ENCODE results near the gene CAMTA1.

CAMTA1 gene

GRCh38 chr1:6783221-6783620 is 2.0 kb upstream of the CAMTA1 start:
- ATAC-seq, result no peak
- TF ChIP-seq ISL1 (CRISPR knock-in tag; IDR thresholded peaks at IDR 0.05) (no peak), TOX (CRISPR knock-in tag; IDR thresholded peaks at IDR 0.05; ENCODE audit: borderline replicate concordance) (no peak), ESRRG (CRISPR knock-in tag; IDR thresholded peaks at IDR 0.05) (no peak), ZC3H10 (CRISPR knock-in tag; IDR thresholded peaks at IDR 0.05) (no peak), ZFP3 (CRISPR knock-in tag; IDR thresholded peaks at IDR 0.05) (no peak), RARB (CRISPR knock-in tag; IDR thresholded peaks at IDR 0.05) (no peak), BACH2 (CRISPR knock-in tag; IDR thresholded peaks at IDR 0.05; ENCODE audit: borderline replicate concordance) (no peak), ZNF70 (CRISPR knock-in tag; IDR thresholded peaks at IDR 0.05) (no peak), PPARA (CRISPR knock-in tag; IDR thresholded peaks at IDR 0.05; ENCODE audit: borderline replicate concordance) (no peak), GLIS3 (CRISPR knock-in tag; IDR thresholded peaks at IDR 0.05) (no peak)
- TF ChIP-seq, protein P1, sequence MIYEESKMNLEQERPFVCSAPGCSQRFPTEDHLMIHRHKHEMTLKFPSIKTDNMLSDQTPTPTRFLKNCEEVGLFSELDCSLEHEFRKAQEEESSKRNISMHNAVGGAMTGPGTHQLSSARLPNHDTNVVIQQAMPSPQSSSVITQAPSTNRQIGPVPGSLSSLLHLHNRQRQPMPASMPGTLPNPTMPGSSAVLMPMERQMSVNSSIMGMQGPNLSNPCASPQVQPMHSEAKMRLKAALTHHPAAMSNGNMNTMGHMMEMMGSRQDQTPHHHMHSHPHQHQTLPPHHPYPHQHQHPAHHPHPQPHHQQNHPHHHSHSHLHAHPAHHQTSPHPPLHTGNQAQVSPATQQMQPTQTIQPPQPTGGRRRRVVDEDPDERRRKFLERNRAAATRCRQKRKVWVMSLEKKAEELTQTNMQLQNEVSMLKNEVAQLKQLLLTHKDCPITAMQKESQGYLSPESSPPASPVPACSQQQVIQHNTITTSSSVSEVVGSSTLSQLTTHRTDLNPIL (CRISPR knock-in tag; IDR thresholded peaks at IDR 0.05; ENCODE audit: low read depth), result no peak
- TF ChIP-seq, protein P2, sequence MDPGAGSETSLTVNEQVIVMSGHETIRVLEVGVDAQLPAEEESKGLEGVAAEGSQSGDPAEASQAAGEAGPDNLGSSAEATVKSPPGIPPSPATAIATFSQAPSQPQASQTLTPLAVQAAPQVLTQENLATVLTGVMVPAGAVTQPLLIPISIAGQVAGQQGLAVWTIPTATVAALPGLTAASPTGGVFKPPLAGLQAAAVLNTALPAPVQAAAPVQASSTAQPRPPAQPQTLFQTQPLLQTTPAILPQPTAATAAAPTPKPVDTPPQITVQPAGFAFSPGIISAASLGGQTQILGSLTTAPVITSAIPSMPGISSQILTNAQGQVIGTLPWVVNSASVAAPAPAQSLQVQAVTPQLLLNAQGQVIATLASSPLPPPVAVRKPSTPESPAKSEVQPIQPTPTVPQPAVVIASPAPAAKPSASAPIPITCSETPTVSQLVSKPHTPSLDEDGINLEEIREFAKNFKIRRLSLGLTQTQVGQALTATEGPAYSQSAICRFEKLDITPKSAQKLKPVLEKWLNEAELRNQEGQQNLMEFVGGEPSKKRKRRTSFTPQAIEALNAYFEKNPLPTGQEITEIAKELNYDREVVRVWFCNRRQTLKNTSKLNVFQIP (CRISPR knock-in tag; IDR thresholded peaks at IDR 0.05; ENCODE audit: borderline replicate concordance, low read depth), result no peak

GRCh38 chr1:6783936-6784559 is 1.2 kb upstream of the CAMTA1 start:
- ATAC-seq, result peak; percentile 1
- TF ChIP-seq RARB (CRISPR knock-in tag; IDR thresholded peaks at IDR 0.05) (no peak), ESRRG (CRISPR knock-in tag; IDR thresholded peaks at IDR 0.05) (no peak), OSR1 (CRISPR knock-in tag; IDR thresholded peaks at IDR 0.05) (no peak), ZNF565 (CRISPR knock-in tag; conservative IDR thresholded peaks at IDR 0.05; ENCODE audit: low read depth) (no peak), ZNF8 (CRISPR knock-in tag; IDR thresholded peaks at IDR 0.05) (no peak), TOX (CRISPR knock-in tag; IDR thresholded peaks at IDR 0.05; ENCODE audit: borderline replicate concordance) (no peak), TCF4 (CRISPR knock-in tag; IDR thresholded peaks at IDR 0.05; ENCODE audit: borderline replicate concordance) (no peak), ARNTL (CRISPR knock-in tag; IDR thresholded peaks at IDR 0.05; ENCODE audit: borderline replicate concordance, low read depth) (no peak), PPARA (CRISPR knock-in tag; IDR thresholded peaks at IDR 0.05; ENCODE audit: borderline replicate concordance) (no peak), SNAI2 (CRISPR knock-in tag; IDR thresholded peaks at IDR 0.05) (no peak), ZC3H10 (CRISPR knock-in tag; IDR thresholded peaks at IDR 0.05) (no peak), ZNF70 (CRISPR knock-in tag; IDR thresholded peaks at IDR 0.05) (no peak), GLIS3 (CRISPR knock-in tag; IDR thresholded peaks at IDR 0.05) (no peak)
- TF ChIP-seq, protein P3, sequence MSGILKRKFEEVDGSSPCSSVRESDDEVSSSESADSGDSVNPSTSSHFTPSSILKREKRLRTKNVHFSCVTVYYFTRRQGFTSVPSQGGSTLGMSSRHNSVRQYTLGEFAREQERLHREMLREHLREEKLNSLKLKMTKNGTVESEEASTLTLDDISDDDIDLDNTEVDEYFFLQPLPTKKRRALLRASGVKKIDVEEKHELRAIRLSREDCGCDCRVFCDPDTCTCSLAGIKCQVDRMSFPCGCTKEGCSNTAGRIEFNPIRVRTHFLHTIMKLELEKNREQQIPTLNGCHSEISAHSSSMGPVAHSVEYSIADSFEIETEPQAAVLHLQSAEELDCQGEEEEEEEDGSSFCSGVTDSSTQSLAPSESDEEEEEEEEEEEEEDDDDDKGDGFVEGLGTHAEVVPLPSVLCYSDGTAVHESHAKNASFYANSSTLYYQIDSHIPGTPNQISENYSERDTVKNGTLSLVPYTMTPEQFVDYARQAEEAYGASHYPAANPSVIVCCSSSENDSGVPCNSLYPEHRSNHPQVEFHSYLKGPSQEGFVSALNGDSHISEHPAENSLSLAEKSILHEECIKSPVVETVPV (CRISPR knock-in tag; IDR thresholded peaks at IDR 0.05), result no peak
- TF ChIP-seq, protein P2 (CRISPR knock-in tag; IDR thresholded peaks at IDR 0.05; ENCODE audit: borderline replicate concordance, low read depth), result no peak
- TF ChIP-seq, protein P4, sequence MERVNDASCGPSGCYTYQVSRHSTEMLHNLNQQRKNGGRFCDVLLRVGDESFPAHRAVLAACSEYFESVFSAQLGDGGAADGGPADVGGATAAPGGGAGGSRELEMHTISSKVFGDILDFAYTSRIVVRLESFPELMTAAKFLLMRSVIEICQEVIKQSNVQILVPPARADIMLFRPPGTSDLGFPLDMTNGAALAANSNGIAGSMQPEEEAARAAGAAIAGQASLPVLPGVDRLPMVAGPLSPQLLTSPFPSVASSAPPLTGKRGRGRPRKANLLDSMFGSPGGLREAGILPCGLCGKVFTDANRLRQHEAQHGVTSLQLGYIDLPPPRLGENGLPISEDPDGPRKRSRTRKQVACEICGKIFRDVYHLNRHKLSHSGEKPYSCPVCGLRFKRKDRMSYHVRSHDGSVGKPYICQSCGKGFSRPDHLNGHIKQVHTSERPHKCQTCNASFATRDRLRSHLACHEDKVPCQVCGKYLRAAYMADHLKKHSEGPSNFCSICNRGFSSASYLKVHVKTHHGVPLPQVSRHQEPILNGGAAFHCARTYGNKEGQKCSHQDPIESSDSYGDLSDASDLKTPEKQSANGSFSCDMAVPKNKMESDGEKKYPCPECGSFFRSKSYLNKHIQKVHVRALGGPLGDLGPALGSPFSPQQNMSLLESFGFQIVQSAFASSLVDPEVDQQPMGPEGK (CRISPR knock-in tag; IDR thresholded peaks at IDR 0.05; ENCODE audit: borderline replicate concordance), result no peak
- TF ChIP-seq, protein P1 (CRISPR knock-in tag; IDR thresholded peaks at IDR 0.05; ENCODE audit: low read depth), result no peak
